ENCODE data around the gene MRPL33.
"Not testable (repeated sequence)": the region's sequence is repeated elsewhere in the genome, so short reads cannot be mapped to it uniquely, and the experiment has no call there.

Gene MRPL33

GRCh38 chr2:27752551-27753237, 18.8 kb upstream of the MRPL33 start:
- Mint-ChIP-seq H3K36me3 (ENCODE audit: low read depth) (no peaks in the 10 kb centered on the region), H3K9me3 (peaks cover 18% of the 10 kb centered on the region), H3K27me3 (peaks cover 1% of the 10 kb centered on the region), H3K4me3 (no peak overlapping the region), H3K27ac (no peak overlapping the region), H3K4me1 (ENCODE audit: low read depth) (peaks cover 30% of the 10 kb centered on the region)
- intact Hi-C loops (cut with micrococcal nuclease): loop anchor here (5.0 to 10.0 kb wide), 2 partner anchors 142 to 700 kb away; partner anchors contain the start of genes BABAM2 and RBKS

DNA sequence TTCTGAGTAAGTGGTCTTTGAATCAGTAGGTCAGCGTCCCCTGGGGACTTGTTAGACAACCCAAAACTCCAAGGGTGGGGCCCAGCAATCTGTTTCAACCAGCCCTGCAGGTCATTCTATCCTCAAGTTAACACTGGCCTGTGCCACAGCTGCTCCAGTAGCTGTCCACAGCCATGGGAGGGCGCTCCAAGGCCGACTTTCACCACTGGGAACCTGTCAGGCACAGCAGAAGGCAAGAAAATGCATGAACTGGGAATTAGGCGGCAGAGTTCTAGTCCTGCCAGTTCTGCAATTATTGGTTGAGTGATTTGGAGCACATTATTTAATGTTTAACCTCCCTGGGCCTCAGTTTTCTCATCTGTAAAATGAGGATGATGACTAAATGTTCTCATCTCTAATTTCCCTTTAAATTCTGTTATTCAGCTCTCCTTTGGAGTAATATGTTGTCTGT, 17.4 kb upstream of the MRPL33 start:
- H3K4me1 Mint-ChIP-seq (ENCODE audit: low read depth): peaks cover 39% of the 10 kb centered on the region
- peak overlapping the region; percentile 83 for H3K27ac Mint-ChIP-seq
- no peaks in the 10 kb centered on the region for H3K36me3 Mint-ChIP-seq (ENCODE audit: low read depth)

DNA sequence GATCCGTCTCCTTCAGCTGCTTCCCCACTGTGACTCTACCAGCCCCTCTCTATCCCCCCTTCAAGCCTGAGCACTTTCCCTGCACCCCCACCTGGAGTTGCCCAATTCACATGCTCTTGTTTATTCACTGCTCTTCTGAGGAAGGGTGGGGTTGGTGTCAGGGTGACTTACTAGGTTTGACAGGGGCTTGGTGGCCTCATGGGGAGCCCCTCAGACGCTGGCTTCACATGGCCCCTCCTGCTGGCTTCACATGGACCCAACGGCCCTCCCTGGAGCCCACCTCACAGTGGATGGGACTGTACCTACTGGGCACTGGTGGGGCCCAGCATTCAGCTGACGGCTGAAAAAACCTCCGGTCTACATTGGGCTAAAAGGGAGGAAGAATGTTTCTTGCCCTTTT, 16.7 kb upstream of the MRPL33 start:
- Mint-ChIP-seq H3K4me1 (ENCODE audit: low read depth) (peaks cover 39% of the 10 kb centered on the region), H3K4me3 (no peak overlapping the region), H3K27me3 (no peaks in the 10 kb centered on the region), H3K36me3 (ENCODE audit: low read depth) (no peaks in the 10 kb centered on the region), H3K9me3 (no peaks in the 10 kb centered on the region), H3K27ac (peak overlapping the region; percentile 83)
- intact Hi-C loops (cut with micrococcal nuclease): loop anchor here (2.0 to 10.0 kb wide), 3 partner anchors 140 to 697 kb away; partner anchors contain the start of genes BABAM2 and RBKS

More for the DNA sequence above, 17.4 kb upstream of the MRPL33 start:
- intact Hi-C loops (cut with micrococcal nuclease): loop anchor here (2.0 to 10.0 kb wide), 3 partner anchors 141 to 698 kb away; partner anchors contain the start of genes BABAM2 and RBKS
- Mint-ChIP-seq H3K27me3 (no peaks in the 10 kb centered on the region), H3K9me3 (peaks cover 6% of the 10 kb centered on the region), H3K4me3 (no peak overlapping the region)

DNA sequence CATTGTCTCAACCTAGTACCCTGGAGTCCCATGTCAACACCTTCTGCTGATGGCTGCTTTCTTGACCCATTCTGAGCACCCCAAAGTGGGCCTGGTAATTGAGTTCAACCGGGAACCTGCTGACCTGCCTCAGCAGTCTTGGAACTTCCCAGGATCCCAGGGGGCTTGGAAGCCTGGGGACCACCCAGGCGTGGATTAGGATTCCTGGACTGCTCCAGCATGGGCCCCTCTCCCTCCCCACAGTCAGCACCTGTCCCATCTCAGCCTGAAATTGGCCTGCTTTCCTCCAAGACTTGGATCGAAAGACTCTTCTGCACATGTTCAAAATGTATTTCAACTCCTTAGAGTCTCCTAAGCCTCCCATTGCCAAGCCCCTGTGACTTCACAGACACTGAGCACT, 15.4 kb upstream of the MRPL33 start:
- H3K4me1 Mint-ChIP-seq (ENCODE audit: low read depth): peaks cover 39% of the 10 kb centered on the region
- intact Hi-C loops (cut with micrococcal nuclease): loop anchor here (10.0 kb wide), 1 partner anchor 139 kb away; the partner anchor contains the start of genes BABAM2 and RBKS
- peak overlapping the region; percentile 83 for H3K27ac Mint-ChIP-seq
- no peaks in the 10 kb centered on the region for H3K36me3 Mint-ChIP-seq (ENCODE audit: low read depth)
- no peaks in the 10 kb centered on the region for H3K27me3 Mint-ChIP-seq
- H3K4me3 Mint-ChIP-seq: no peak overlapping the region
- H3K9me3 Mint-ChIP-seq: no peaks in the 10 kb centered on the region

GRCh38 chr2:27756544-27757498, 14.7 kb upstream of the MRPL33 start:
- intact Hi-C loops (cut with micrococcal nuclease): loop anchor here (10.0 kb wide), 1 partner anchor 138 kb away; the partner anchor contains the start of genes BABAM2 and RBKS
- peak overlapping the region; percentile 83 for H3K27ac Mint-ChIP-seq
- H3K9me3 Mint-ChIP-seq: no peaks in the 10 kb centered on the region
- no peaks in the 10 kb centered on the region for H3K36me3 Mint-ChIP-seq (ENCODE audit: low read depth)
- peaks cover 44% of the 10 kb centered on the region for H3K4me1 Mint-ChIP-seq (ENCODE audit: low read depth)
- H3K4me3 Mint-ChIP-seq: no peak overlapping the region
- H3K27me3 Mint-ChIP-seq: no peaks in the 10 kb centered on the region

- intact Hi-C loops (cut with micrococcal nuclease): no loop called here
Measured at GRCh38 chr2:27762951-27763906, 8.3 kb upstream of the MRPL33 start.

DNA sequence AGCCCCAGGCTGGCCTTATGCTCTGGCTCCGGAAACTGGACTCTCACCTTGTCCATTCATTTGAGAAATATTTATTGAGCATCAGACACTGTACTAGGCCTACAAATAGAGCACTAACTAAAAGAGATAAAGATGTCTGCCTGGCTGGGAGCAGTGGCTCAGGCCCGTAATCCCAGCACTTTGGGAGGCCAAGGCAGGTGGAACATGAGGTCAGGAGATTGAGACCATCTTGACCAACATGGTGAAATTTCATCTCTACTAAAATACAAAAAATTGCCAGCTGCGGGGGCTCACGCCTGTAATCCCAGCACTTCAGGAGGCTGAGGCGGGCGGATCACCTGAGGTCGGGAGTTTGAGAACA, 7.6 kb upstream of the MRPL33 start:
- Mint-ChIP-seq H3K4me1 (ENCODE audit: low read depth) (peaks cover 53% of the 10 kb centered on the region), H3K36me3 (ENCODE audit: low read depth) (no peaks in the 10 kb centered on the region), H3K27ac (peak overlapping the region; percentile 84), H3K9me3 (no peaks in the 10 kb centered on the region), H3K27me3 (no peaks in the 10 kb centered on the region), H3K4me3 (no peak overlapping the region)
- intact Hi-C loops (cut with micrococcal nuclease): no loop called here

More at GRCh38 chr2:27762951-27763906, 8.3 kb upstream of the MRPL33 start:
- Mint-ChIP-seq H3K9me3 (no peaks in the 10 kb centered on the region), H3K27me3 (no peaks in the 10 kb centered on the region), H3K36me3 (ENCODE audit: low read depth) (no peaks in the 10 kb centered on the region), H3K27ac (peak overlapping the region; percentile 84), H3K4me3 (no peak overlapping the region), H3K4me1 (ENCODE audit: low read depth) (peaks cover 56% of the 10 kb centered on the region)

- Mint-ChIP-seq H3K4me3 (peak overlapping the region; percentile 42), H3K27ac (peak overlapping the region; percentile 84), H3K4me1 (ENCODE audit: low read depth) (peaks cover 53% of the 10 kb centered on the region)
- H3K36me3 Mint-ChIP-seq (ENCODE audit: low read depth); H3K9me3 Mint-ChIP-seq; intact Hi-C loops (cut with micrococcal nuclease); H3K27me3 Mint-ChIP-seq: not testable (repeated sequence)
Measured at GRCh38 chr2:27764526-27764925, 7.0 kb upstream of the MRPL33 start.

- Mint-ChIP-seq H3K4me3 (peak overlapping the region; percentile 63), H3K27me3 (no peaks in the 10 kb centered on the region), H3K4me1 (ENCODE audit: low read depth) (peaks cover 53% of the 10 kb centered on the region), H3K36me3 (ENCODE audit: low read depth) (no peaks in the 10 kb centered on the region), H3K27ac (peak overlapping the region; percentile 60), H3K9me3 (no peaks in the 10 kb centered on the region)
- intact Hi-C loops (cut with micrococcal nuclease): no loop called here
Measured at GRCh38 chr2:27765621-27766286, 5.8 kb upstream of the MRPL33 start.

DNA sequence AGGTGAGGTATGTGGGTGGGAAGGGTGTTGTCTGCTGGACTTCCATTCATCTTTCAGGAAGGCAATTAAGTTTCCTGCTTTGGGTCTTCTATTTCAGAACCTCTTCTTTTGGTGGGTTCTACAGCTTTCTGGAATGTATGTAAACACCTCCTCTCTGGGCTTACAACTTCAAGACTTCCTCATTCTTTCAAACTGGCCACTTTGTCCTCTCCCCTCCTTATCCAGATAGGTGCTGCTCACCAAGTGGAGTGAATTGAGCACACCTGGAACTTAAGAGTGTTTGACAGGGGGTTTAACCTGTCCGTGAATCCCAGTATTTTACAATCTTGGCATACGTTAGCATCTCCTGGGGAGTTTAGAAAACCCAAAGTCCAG, 5.2 kb upstream of the MRPL33 start:
- Mint-ChIP-seq H3K27me3 (no peaks in the 10 kb centered on the region), H3K4me3 (peak overlapping the region; percentile 63), H3K4me1 (ENCODE audit: low read depth) (peaks cover 57% of the 10 kb centered on the region), H3K9me3 (no peaks in the 10 kb centered on the region), H3K36me3 (ENCODE audit: low read depth) (peaks cover 2% of the 10 kb centered on the region), H3K27ac (peak overlapping the region; percentile 60)
- intact Hi-C loops (cut with micrococcal nuclease): no loop called here

DNA sequence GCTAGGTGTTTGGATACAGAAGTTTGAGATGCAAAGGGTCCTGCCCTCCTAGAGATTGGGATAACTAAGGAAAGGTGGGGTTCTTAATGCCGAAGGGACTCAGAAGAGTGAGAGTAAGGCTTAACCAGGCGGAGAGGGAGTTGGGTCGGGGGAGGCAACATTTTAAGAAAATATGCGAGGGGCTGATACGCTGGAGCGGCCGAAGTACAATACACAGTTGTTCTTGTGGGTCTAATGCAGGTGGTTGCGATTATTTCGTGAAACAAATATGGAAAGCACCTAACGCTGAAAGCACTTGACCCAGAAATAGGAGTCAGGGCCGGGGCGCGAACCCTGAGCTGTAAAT, 344 bp upstream of the MRPL33 start:
- Mint-ChIP-seq H3K27ac (peak overlapping the region; percentile 99), H3K9me3 (no peaks in the 10 kb centered on the region), H3K4me1 (ENCODE audit: low read depth) (peaks cover 52% of the 10 kb centered on the region), H3K4me3 (peak overlapping the region; percentile 97), H3K27me3 (no peaks in the 10 kb centered on the region), H3K36me3 (ENCODE audit: low read depth) (peaks cover 35% of the 10 kb centered on the region)
- intact Hi-C loops (cut with micrococcal nuclease): loop anchor here (5.0 kb wide), 1 partner anchor 116 kb away; no protein-coding TSS in a partner anchor

GRCh38 chr2:27772804-27773203, 1.3 kb downstream of the MRPL33 start:
- no peak overlapping the region for H3K27ac Mint-ChIP-seq
- H3K27me3 Mint-ChIP-seq: no peaks in the 10 kb centered on the region
- peaks cover 48% of the 10 kb centered on the region for H3K4me1 Mint-ChIP-seq (ENCODE audit: low read depth)
- peaks cover 39% of the 10 kb centered on the region for H3K36me3 Mint-ChIP-seq (ENCODE audit: low read depth)
- peak overlapping the region; percentile 41 for H3K4me3 Mint-ChIP-seq
- no peaks in the 10 kb centered on the region for H3K9me3 Mint-ChIP-seq
- intact Hi-C loops (cut with micrococcal nuclease): loop anchor here (5.0 kb wide), 1 partner anchor 114 kb away; no protein-coding TSS in a partner anchor

All from dendritic cell treated with granulocyte-macrophage colony-stimulating factor and Interleukin-4, amounts not matched to agents 40 ng/mL and 50 ng/mL, for 4 days (primary cell).